Measurements from ENCODE around the gene SEMA3C. TPM values are rescaled to one million over a fixed set of nuclear protein-coding genes. Genes with fewer than 3 reads are reported as not detected.

Gene SEMA3C
- polyA plus RNA-seq, 4 donors, result 25.9 to 36.1 (median 32.3) TPM

DNA sequence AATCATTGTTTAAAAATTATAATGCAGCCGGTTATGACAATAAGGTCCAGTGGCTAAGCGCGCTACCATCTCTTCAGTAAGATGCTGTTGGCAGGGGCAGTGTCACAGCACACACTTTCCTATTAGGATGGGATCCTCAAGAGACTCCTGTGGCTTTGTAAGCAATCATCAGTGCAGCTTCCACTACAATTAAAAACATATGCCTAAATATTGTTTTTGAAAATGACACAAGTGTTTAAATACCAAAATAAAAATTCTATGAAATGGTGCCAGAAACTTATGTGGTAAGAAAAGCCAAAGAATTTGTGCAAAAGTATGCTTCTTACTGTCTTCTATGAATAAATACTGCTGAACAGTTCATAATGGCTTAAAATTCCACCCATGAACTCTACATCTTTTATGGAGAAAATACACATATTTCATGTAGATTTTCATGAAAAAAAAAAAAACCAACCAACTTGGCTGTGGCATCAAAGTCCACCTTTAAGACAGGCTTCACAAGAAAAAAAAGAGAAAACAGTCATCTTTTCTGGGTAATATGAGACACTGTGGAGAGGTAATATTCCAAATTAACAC lies 132.8 kb downstream of the SEMA3C start:
- DNase-seq (ENCODE audit: low read depth in 4 of 4, low spot score in 2 of 4), result no peak

GRCh38 chr7:80785276-80785675 lies 133.6 kb downstream of the SEMA3C start:
- no peak for DNase-seq (ENCODE audit: low read depth in 4 of 4, low spot score in 2 of 4)

- DNase-seq (ENCODE audit: low read depth in 4 of 4, low spot score in 2 of 4), result no peak
Measured at GRCh38 chr7:80783678-80784327, 135.0 kb downstream of the SEMA3C start.

DNA sequence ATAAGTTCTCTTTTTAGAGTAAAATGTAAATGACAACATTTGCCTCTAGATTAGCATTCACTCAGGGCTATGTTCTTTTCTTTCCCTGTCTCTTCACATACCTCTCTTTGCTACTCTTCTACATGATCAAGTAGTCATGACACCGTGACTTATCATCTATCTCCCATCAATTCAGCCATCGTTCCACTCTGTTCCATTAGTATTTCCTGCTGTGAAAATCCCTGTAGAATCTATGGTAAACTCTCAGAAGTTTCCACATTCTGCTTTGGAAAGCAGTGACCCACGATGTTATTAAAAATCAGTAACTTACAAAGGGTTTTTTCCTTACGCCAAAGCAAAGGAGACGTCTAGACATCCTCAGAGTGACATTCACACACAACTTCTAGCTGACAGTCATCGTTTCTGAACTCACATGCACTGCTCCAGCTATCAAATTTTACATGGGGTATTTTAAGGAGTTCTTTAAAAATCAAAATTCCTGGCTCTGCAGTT lies 135.6 kb downstream of the SEMA3C start:
- DNase-seq (ENCODE audit: low read depth in 4 of 4, low spot score in 2 of 4), result no peak

GRCh38 chr7:80781561-80781979 lies 137.3 kb downstream of the SEMA3C start:
- no peak for DNase-seq (ENCODE audit: low read depth in 4 of 4, low spot score in 2 of 4)

- no peak for DNase-seq (ENCODE audit: low read depth in 4 of 4, low spot score in 2 of 4)
Measured at GRCh38 chr7:80781146-80781545, 137.7 kb downstream of the SEMA3C start.

DNA sequence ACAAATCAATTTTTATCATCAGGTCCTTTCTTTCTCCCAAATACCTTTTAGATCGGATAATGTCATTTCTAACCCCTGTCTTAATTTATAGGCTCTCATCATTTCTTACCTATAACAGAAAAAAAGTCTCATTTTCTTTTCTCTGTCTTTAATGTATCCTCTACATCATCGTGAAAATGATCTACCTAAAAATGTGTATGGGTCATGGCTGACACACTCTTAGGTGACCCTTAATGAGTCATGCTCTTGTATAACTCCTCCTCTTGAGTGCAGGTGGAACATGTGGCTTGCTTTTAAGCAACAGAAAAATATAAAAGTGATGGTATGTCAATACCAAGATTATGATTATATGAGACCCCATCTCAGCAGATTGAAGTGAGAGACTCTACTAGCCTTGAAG lies 139.4 kb downstream of the SEMA3C start:
- no peak for DNase-seq (ENCODE audit: low read depth in 4 of 4, low spot score in 2 of 4)

GRCh38 chr7:80775897-80776296 lies 143.0 kb downstream of the SEMA3C start:
- DNase-seq (ENCODE audit: low read depth in 4 of 4, low spot score in 2 of 4), result no peak

- no peak for DNase-seq (ENCODE audit: low read depth in 4 of 4, low spot score in 2 of 4)
Measured at GRCh38 chr7:80775482-80775881, 143.4 kb downstream of the SEMA3C start.

DNA sequence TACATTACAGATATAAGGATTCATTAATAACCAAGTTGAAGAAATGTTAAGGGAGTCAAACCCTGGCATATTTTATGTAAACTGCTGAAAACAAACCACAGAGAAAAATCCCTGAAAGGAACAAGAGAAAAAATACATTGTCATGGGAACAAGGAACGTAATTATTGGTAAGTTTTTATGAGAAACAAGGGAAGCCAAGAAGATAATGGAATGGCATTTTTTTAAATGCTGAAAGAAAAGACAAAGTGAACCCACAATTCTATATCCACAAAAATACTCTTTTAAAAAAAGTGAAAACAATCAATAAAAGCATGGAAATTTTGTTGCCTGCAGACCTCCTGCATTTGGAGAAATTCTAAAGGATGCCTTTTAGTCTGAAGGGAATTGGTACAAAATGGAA lies 144.0 kb downstream of the SEMA3C start:
- DNase-seq (ENCODE audit: low read depth in 4 of 4, low spot score in 2 of 4), result no peak

DNA sequence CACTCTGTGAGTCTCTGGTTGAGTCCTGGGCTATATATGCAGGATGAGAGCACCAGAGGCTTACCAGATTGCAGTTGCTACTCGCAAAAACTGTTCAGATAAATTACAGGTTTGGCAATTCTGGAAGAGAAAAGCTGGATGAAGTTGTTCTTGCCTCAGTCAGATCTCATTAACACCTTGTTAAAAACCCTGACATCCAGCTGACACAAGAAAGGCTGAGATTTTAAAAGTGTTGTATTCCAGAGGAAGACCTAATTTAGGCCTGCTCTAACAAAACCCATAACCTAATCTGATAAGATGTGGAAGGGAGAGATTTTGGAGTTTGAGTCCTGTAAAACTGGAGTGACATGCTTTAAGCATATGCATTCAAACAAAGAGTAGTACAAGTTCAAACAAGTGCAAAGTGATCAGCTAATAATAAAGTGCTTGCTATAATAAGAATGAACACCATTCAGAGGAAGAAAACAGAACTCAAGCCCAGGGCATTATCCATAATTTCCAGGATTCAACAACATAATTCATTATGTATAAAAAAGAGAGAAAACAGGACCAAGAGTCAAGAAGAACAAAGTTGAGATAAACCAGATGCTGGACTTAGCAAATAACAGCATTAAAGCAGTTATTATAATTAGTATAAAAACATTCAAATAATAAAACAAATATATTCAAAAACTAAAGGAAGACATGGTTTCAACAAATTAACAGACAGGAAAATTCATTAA lies 144.9 kb downstream of the SEMA3C start:
- DNase-seq (ENCODE audit: low read depth in 4 of 4, low spot score in 2 of 4), result no peak

GRCh38 chr7:80772347-80772993 lies 146.4 kb downstream of the SEMA3C start:
- no peak for DNase-seq (ENCODE audit: low read depth in 4 of 4, low spot score in 2 of 4)

- no peak for DNase-seq (ENCODE audit: low read depth in 4 of 4, low spot score in 2 of 4)
Measured at GRCh38 chr7:80771523-80771922, 147.3 kb downstream of the SEMA3C start.

GRCh38 chr7:80770675-80771081 lies 148.2 kb downstream of the SEMA3C start:
- DNase-seq (ENCODE audit: low read depth in 4 of 4, low spot score in 2 of 4), result no peak

DNA sequence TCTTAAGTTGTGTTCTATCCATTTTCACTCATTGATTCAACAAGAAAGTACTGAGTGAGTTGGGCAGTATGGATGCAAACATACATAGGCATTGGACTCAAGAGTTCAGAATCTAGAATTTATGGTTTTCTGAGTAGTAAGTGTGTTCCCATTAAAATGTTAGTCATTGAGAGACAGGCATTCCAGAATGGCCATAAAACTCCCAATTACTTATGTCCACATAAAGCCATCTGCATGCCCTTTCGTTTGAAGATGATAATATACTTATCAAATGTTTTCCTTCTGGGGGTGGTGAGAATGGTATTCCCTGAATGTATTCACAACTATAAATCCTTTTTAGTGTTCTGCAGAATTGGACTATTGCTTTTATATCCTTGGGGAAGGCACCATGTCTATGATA lies 148.8 kb downstream of the SEMA3C start:
- DNase-seq (ENCODE audit: low read depth in 4 of 4, low spot score in 2 of 4), result no peak

DNA sequence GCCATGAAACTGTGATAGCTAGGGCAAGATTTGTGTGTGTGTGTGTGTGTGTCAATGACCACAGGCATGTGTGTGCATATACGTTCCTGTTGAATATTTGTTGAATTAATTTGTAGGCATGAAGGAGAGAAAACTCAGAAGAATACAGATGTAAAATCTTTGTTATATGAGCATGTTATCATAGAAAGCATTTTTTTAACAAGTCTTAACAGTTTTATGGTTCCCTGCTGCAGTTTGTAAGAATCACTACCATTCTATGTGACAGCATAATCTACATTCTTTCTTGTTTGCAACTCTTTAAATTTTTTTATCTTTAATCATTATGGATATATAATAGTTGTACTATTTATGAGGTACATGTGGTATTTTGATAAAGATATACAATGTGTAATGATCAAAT lies 150.1 kb downstream of the SEMA3C start:
- DNase-seq (ENCODE audit: low read depth in 4 of 4, low spot score in 2 of 4), result no peak

DNA sequence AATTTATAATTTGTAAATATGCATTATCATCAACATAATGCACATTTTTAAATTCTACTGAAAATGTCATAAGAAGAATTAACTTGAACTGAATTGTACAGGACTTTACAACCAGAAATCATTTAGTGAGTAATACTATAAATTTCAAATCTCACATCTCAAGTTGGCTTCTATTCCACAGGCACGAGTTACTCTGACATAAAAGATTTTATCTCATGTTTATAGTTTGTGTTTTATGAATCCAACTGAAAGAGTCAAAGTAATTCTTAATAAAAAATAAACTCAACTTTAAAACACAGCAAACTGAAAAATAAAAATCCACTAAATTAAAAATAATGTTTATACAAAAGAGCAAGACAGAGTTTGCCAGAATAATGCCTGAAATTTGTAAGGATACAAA lies 151.2 kb downstream of the SEMA3C start:
- DNase-seq (ENCODE audit: low read depth in 4 of 4, low spot score in 2 of 4), result no peak

- no peak for DNase-seq (ENCODE audit: low read depth in 4 of 4, low spot score in 2 of 4)
Measured at GRCh38 chr7:80766724-80767123, 152.1 kb downstream of the SEMA3C start.

- DNase-seq (ENCODE audit: low read depth in 4 of 4, low spot score in 2 of 4), result no peak
Measured at GRCh38 chr7:80764132-80764531, 154.7 kb downstream of the SEMA3C start.

- DNase-seq (ENCODE audit: low read depth in 4 of 4, low spot score in 2 of 4), result no peak
Measured at GRCh38 chr7:80763704-80764103, 155.1 kb downstream of the SEMA3C start.

DNA sequence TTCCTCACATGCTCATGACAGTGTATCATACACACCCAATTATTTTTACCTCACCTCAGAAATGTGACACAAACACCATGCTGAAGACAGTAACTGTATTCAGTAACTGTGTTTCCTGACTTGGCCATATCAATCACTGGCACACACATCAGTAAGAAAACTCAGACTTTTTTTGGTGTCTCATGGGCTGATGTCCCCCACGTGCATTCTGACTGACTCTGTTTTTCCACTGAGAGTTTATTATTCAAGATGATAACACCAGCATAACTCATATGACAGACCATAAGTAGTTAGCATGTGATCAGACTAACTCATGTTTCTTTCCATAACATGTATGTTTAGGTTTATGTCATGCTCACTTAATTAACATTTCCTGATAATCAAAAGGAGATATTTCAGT lies 155.6 kb downstream of the SEMA3C start:
- DNase-seq (ENCODE audit: low read depth in 4 of 4, low spot score in 2 of 4), result no peak

Data from left renal cortex interstitium (tissue), 4 donors.